NB4 (cell line): ENCODE data around the gene DGKI.

Experiments
- DNase-seq: peaks from one replicate; pipeline ENCODE4 v3.0.0; 2010; ENCODE audit warnings: low read depth
- H3K4me3 ChIP-seq: one replicate; pipeline ENCODE4 v1.5.1; 2011; ENCODE audit warnings: mild to moderate bottlenecking, low read depth, low read length, moderate library complexity
- CTCF ChIP-seq: IDR thresholded peaks from one replicate; pipeline ENCODE4 v1.5.1; 2012; ENCODE audit warnings: low read depth, low read length
- MYC ChIP-seq: IDR thresholded peaks from 2 replicates; pipeline ENCODE4 v1.6.1; 2011; ENCODE audit warnings: low read depth, low read length
- POLR2A ChIP-seq: IDR thresholded peaks from 2 replicates; pipeline ENCODE4 v1.6.1; 2011; ENCODE audit warnings: mild to moderate bottlenecking; ENCODE audit not compliant: insufficient read length; ENCODE audit errors: extremely low read depth
- TF ChIP-seq, protein P1 (sequence below): IDR thresholded peaks from 2 replicates; pipeline ENCODE4 v1.6.1; 2011; ENCODE audit warnings: low read depth, low read length

The DGKI gene

DNA sequence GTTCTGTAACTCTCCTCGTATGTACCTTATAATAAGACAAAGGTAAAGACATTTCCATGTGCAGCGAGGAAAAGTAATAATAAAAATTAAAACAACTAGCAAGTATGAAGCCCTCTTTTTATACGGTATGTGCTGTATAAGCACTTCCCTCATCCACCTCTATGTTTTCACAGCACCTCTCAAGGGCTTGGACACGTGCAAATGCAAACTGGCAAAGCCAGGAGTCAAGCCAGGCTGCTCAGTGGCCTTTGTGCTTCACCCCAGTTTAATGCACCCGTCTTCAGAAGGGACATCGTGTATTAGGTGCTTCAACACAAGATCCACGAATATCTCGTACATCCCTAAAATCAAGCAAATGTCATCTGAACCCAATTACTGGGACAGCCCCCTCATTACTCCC, 1.3 kb upstream of the DGKI start:
- H3K4me3 ChIP-seq: no peak overlapping the region
- TF ChIP-seq, protein P1, sequence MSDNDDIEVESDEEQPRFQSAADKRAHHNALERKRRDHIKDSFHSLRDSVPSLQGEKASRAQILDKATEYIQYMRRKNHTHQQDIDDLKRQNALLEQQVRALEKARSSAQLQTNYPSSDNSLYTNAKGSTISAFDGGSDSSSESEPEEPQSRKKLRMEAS: no peak
- TF ChIP-seq MYC (no peak), CTCF (no peak), POLR2A (no peak)
- no peak for DNase-seq

DNA sequence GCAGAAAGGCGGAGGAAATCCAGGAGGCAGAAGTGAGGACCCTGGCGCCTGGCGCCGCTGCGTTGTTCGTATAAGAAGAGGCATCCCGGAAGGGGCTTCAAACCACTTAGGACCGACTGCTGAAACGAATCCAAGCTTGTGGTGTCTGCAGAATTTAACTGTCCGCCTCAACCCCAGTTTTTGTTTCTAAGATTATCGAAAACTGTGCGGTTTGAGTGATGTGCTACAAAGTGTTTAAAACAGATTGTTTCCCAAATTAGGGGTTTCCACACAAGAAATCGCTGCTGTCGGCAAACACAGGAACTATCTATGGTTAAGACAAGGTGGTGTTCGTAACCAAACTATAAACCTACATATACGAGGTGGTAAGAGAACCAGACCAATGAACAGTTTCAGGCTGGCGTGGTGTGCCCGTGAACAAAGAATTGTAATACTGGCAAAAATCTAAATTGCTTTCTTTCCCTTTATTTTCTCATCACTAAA, 835 bp upstream of the DGKI start:
- DNase-seq: no peak
- TF ChIP-seq MYC (no peak), POLR2A (no peak), CTCF (no peak)
- TF ChIP-seq, protein P1: no peak
- H3K4me3 ChIP-seq: no peak overlapping the region

DNA sequence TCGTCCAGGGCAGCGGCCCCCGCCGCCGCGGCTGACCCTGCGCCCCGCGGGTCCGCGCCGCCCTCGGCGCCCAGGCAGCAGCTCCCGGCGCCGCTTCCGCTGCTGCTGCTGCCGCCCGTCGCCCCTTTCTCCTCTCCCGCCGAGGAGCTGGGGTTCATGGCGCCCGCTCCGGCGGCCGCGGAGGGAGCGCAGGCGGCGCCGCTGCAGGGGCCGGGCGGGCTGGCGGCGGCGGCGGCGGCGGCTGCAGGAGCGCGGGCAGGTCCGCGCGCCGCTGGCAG, 286 bp downstream of the DGKI start:
- no peak for DNase-seq
- TF ChIP-seq MYC (no peak), CTCF (no peak), POLR2A (no peak)
- TF ChIP-seq, protein P1: no peak

GRCh38 chr7:137844677-137845425, 1.9 kb downstream of the DGKI start:
- TF ChIP-seq MYC (no peak), POLR2A (no peak), CTCF (no peak)
- TF ChIP-seq, protein P1: no peak
- DNase-seq: no peak
- no peak overlapping the region for H3K4me3 ChIP-seq

More for the DNA sequence above, 286 bp downstream of the DGKI start:
- H3K4me3 ChIP-seq: no peak overlapping the region

DNA sequence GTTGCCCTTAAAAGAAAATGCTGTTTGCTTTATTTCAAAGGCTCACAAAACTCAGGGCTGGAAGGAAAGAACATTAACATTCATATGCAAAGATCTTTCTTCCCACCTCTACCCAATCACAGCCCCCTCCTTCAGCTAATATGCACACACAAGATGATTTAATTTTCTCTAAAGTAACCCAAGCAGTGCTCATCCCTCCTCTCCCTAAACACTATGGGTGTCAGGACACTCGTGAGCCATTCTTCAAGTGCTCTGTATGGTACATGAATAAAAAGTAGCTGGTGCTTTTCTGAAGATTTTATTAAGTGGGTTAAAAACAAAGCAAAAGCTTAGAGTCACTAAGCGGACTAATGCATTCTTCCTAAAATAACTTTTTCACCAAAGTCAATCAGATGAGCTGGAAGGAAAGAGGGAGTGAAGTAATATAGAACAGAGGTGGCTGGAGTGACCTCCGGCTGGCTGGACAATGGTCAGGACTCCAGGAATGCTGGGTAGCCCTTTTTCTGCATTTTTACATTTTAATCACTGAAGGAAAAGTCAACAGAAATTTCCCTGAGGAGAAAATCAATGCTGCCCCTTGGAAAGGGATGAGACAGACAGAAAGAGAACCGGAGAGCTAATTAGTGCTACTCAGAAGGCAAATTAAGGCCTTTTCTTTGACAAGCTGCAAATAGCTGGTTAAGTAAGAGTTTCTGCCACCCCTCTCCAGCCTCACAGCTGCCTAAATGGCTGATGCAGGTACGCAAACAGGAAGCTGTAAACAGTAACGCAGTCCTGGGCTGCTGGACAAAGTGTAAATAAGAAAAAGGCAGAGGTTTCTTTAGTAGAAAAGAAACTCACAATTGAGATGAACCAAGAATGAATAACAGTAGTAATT, 6.6 kb downstream of the DGKI start:
- TF ChIP-seq, protein P1: no peak
- TF ChIP-seq CTCF (no peak), POLR2A (no peak), MYC (no peak)
- no peak overlapping the region for H3K4me3 ChIP-seq
- DNase-seq: no peak
